Motor neuron (in vitro differentiated cells): ENCODE data around the gene METTL25B. TPM values are rescaled to one million over a fixed set of nuclear protein-coding genes. Genes with fewer than 3 reads are reported as not detected.

Experiments
- ATAC-seq, 8 experiments: fragments of 200-7000 bp; cut with Tn5 transposase; replicated peaks in 6 of 8; 2 replicates each; pipeline ENCODE4 v1.8.0; 2021; ENCODE audit warnings: mild to moderate bottlenecking in 8 of 8, moderate library complexity in 8 of 8
- H3K27ac ChIP-seq, 2 donors: fragments of 250-450 bp; sonication (Bioruptor Pico); 2 replicates each; pipeline ENCODE4 v1.9.0; 2021; ENCODE audit warnings: antibody characterized with exemption in 2 of 2, mild to moderate bottlenecking in 2 of 2, moderate library complexity in 1 of 2
- H3K4me1 ChIP-seq, 2 donors: fragments of 250-450 bp; sonication (Bioruptor Pico); replicated peaks in 1 of 2; 2 replicates each; pipeline ENCODE4 v1.6.1; 2021; ENCODE audit warnings: antibody characterized with exemption in 2 of 2, mild to moderate bottlenecking in 2 of 2, moderate library complexity in 1 of 2
- H3K4me3 ChIP-seq, 5 donors: fragments of 250-450 bp; sonication (Bioruptor Pico); 2 replicates each; pipeline ENCODE4 v1.9.0; 2021; ENCODE audit warnings: antibody characterized with exemption in 5 of 5, mild to moderate bottlenecking in 5 of 5, moderate library complexity in 4 of 5
- WGBS, 10 experiments: fragments of 450-650 bp; shearing (Covaris generic); methylation state at CpG; one replicate each; pipeline ENCODE4 v1.0.0; 2022; 5-methylcytosine and 5-hydroxymethylcytosine counted together
- in situ Hi-C, 9 experiments: fragments of 400-800 bp; cut with MboI; loops; one replicate each; pipeline ENCODE4 v1.15.0; 2021; ENCODE audit warnings: low sequenced_read_pairs in 9 of 9, low pct_unique_long_range_greater_than_20kb in 2 of 9; ENCODE audit not compliant: unreplicated experiment in 9 of 9
- total RNA-seq, 8 experiments: library from RNA; unstranded; fragments of 300-600 nt; gene quantifications; 2 replicates each; pipeline versions ENCODE4 v1.2.3 to v1.2.4, GENCODE V29; 2022

The METTL25B gene
- total RNA-seq, 8 experiments from 2014 or later, result 14.3 to 37.1 (median 24.2) TPM

DNA sequence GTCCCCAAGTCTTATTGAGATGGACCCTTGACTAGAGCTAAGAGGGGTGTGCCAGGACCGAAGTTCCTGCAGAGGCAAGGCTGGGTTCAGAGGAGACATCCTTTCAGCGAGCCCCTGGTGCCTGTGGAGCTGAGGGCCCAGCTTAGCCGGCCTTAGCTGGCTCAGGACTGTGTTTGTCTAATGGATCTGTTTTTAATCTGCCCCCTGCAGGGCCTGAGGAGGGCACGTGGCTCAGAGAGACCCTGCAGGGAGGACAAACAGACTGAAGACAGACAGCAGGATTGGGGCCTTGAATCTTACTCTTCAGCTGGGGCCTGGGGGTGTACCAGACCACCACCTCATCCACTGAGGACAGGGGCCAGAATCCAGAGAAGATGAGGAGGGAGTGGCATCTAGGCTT lies 24.5 kb upstream of the METTL25B start:
- Histone ChIP-seq H3K27ac (peak overlapping the region; percentile 92 to 93), H3K4me1 (peaks cover 43 to 63% of the 10 kb centered on the region in 2 donors), H3K4me3 (peak overlapping the region; percentile 32 to 69 (median 44))
- no peak for ATAC-seq
- in situ Hi-C loops, result no loop called here
- WGBS, 10 experiments, result 0 to 17% (median 0%) methylated on average over 1 to 4 of the region's 4 CpGs; no CpG with 5 or more reads in 6 of the 10 experiments

DNA sequence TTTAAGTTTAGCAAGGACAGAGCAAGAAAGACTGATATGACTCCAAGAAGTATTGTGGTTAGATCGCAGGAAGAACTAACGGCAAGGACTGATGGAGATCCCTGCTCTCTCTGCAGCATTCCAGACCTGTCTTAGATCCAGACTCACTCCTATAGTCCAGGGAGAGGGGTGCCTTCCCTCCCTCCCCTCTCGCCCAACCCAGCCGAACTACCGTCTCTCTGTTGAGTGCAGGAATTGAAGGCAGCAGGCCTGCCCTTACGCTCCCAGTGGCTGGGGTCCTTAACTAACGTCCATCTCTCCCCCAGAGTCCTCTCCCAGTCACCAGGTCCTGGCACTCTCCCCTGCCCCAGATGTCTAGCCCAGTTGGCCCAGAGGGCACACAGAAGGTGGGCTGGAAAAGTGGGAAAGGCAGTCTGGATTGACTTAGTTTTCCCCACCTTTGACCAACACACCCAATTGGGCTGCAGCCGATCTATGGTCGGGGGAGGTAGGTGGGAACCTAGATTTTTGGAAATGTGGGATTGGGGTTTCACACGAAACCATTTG lies 24.0 kb upstream of the METTL25B start:
- no peak for ATAC-seq
- in situ Hi-C loops, result no loop called here
- 0 to 100% (median 6%) methylated on average over 1 to 9 of the region's 10 CpGs; no CpG with 5 or more reads in 2 of the 10 experiments for WGBS, 10 experiments
- peak overlapping the region; percentile 32 to 69 (median 44) for H3K4me3 ChIP-seq
- H3K4me1 ChIP-seq, result peaks cover 45 to 68% of the 10 kb centered on the region in 2 donors
- H3K27ac ChIP-seq, result peak overlapping the region; percentile 92 to 93

DNA sequence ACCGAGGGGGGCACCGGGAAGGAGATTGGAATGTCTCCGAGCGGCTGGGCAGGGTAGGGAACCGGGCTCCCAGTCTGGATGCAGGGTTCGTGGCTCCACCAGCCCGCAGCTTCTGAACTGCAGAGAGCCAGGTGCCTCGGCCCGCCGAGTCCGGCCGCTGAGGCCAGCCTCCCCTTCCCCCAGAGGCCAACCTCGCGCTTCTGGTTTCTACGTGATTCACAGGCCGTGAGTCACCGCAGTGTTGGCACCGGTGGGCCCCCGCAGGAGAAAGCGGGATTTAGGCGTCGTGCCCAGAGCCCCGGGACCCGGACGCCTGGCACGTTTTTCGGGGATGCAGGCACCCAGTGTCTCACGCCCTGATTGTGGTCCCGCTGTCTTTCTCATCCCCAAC lies 23.3 kb upstream of the METTL25B start:
- ATAC-seq, result peak in 2 of 8 experiments; percentile 0 to 2
- Histone ChIP-seq H3K4me1 (peaks cover 52 to 75% of the 10 kb centered on the region in 2 donors), H3K4me3 (peak overlapping the region; percentile 32 to 69 (median 44)), H3K27ac (peak overlapping the region; percentile 92 to 93)
- in situ Hi-C loops, result no loop called here
- 0 to 10% (median 4%) methylated on average over 2 to 5 of the region's 29 CpGs; no CpG with 5 or more reads in 6 of the 10 experiments for WGBS, 10 experiments

DNA sequence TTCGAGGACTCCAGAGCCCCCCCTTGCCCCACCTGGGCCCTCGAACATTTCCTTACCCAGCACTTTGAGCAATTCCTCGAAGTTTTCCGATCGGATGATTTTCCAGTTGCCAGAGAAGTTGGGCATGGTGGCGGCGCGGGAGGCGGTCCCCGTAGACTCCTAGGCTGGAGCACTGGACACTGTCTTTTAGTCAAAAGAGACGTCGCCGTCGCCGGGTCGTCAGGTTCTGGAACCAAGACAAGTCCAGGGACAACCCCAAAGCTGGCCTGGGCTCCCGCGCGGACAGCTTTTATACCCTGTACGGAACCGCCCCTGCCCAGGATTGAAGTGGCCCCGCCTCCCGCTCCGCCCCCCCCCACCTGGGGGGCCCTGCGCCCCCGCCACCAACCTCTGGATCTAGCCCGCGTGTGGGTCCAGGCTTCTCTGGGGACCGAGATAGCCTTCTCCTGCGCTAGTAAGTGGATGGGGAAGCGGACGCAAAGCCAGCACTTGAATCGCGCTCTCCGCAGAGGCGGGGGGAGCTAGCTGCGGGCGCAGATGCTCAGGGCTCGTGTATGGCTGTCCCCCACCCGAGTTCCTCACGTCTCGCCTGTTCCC lies 22.9 kb upstream of the METTL25B start, which contains the start of gene CRABP2:
Gene CRABP2 (minus strand): TSS at position 263 of the 597 bp plus-strand sequence. CDS start 137 bp downstream, at position 126.
- in situ Hi-C loops, result no loop called here
- H3K27ac ChIP-seq, result peak within 1 kb of the TSS; percentile 92 to 93
- WGBS, 10 experiments, result 0 to 4% (median 0%) methylated on average over 1 to 8 of the region's 42 CpGs; no CpG with 5 or more reads in 6 of the 10 experiments
- ATAC-seq, result peak; percentile 6 to 52 (median 46)
- H3K4me3 ChIP-seq, result peak within 1 kb of the TSS; percentile 32 to 69 (median 44)
- peaks cover 57 to 80% of the 10 kb centered on the region in 2 donors for H3K4me1 ChIP-seq

DNA sequence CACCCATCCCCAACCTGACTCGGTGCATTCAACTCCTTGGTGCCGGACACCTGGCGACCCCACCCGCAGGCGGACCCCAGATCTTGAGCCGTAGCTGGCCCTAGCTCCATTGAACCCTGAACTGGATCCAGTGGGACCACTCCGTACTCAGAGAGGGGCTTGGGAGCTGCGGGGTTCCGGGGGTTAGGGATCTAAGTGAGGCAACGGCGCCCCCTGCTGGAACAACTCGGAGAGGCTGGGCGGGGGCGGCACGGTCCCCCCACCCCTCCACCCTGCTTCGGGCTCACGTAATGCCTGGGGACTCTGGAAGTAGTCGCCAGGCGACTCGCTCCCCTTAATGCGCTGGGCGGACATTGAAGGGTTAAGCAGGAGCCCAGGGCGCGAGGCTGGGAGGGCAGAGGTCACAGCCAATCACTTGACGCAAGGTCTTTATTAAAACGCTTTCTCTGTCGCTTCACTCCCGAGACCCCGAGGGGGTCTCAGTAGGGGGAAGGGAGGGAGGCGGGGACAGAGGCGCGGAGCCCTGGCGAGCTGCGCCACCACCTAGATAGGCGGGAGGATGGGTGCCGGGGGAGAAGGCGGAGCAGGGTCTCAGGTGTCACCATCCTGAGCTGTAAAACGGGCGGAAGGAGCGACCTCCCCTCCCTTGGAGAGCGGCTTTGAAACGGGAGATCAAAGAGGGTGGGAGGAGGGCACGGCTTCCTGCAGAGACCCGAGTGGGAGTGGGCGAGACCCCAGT lies 22.2 kb upstream of the METTL25B start:
- peak overlapping the region; percentile 92 to 93 for H3K27ac ChIP-seq
- in situ Hi-C loops, result no loop called here
- 0% methylated on average over 10 of the region's 45 CpGs; no CpG with 5 or more reads in 9 of the 10 experiments for WGBS, 10 experiments

DNA sequence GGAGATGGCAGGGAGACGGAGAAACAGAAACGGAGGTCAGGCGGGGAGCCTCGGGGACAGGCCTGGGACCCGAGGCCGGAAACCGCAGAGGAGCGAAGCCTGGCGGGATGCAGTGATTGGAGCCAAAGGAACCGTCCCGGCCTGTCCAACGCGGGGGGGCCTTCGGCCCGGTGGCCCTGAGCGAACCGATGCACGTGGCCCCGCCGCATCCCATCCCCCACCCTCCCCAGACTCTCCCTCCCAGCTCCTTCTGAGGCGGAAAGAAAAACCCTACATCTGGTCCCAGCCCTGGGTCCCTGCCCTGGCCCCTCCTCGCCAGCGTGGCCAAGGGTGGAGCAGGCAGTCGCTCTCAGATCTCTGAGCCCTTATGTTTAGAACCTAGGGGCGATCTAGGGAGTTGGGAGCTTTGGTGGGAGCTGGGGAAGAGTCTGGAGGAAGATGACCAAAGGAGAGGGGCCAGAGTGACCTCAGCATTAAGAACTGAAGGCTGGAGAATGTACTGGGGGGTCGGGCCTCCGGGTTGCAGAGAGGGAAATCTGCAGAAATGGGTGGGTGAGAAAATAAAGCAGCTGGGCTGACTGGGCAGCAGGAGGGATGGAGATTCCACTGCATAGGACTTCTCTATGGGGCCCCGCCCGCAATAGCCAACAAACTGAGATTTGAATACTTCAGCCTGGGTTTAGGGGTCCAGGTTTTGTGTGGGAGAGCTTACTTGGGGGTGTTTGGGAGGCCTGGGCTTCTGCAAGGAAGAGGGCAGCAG lies 21.4 kb upstream of the METTL25B start:
- peak; percentile 47 to 67 (median 58) for ATAC-seq
- in situ Hi-C loops, result no loop called here
- WGBS, 10 experiments, result 0 to 3% (median 0%) methylated on average over 1 to 6 of the region's 29 CpGs; no CpG with 5 or more reads in 4 of the 10 experiments

More for the DNA sequence above, 22.2 kb upstream of the METTL25B start:
- Histone ChIP-seq H3K4me3 (peak overlapping the region; percentile 32 to 69 (median 44)), H3K4me1 (peaks cover 60 to 87% of the 10 kb centered on the region in 2 donors)
- ATAC-seq, result peak; percentile 13 to 76 (median 66)

DNA sequence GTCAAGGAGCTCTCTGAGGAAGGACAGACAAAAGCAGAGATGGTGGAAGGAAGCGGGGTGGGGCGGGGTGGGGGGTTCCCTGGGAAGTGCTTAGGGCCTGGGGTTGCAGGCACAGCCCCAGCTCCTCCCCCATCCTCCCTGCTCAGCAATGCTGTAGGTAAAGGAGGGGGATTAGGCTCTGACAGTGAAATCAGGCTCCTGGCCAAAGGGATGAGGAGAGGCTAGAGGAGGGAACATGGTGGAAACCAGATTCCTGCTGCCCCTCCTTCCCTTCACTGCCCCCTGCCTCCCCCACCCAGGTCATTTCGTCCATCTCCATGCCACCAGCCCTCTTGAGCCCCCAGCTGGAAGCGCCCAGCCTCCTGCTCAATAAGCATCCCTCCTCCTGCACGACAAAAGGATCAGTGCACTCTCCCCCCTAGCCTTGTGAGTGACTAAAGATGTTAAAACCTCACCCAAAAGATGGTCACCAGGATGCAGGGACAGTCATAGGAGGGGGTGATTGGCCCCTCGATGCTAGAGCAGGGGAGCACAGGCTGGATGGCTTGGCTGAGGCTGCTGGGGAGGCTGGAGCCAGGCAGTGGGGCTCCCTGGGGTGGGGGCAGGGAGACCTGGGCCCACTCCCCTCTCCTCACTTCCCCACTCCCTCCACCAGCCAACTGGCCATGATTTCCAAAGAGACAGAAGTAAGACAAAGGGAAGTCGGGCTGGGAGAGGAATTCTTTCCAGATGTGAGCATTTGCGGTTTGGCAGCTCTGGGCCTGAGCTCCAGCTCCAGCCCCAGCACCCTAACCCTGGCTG lies 20.7 kb upstream of the METTL25B start:
- peak overlapping the region; percentile 92 to 93 for H3K27ac ChIP-seq
- WGBS, 10 experiments, result 0 to 19% (median 0%) methylated on average over 1 to 3 of the region's 8 CpGs; no CpG with 5 or more reads in 6 of the 10 experiments
- peaks cover 60 to 87% of the 10 kb centered on the region in 2 donors for H3K4me1 ChIP-seq
- in situ Hi-C loops, result no loop called here
- ATAC-seq, result no peak
- peak overlapping the region in 2 of 5 donors; percentile 44 to 69 for H3K4me3 ChIP-seq

More for the DNA sequence above, 21.4 kb upstream of the METTL25B start:
- Histone ChIP-seq H3K4me1 (peaks cover 60 to 87% of the 10 kb centered on the region in 2 donors), H3K27ac (peak overlapping the region; percentile 92 to 93), H3K4me3 (peak overlapping the region; percentile 32 to 69 (median 44))

DNA sequence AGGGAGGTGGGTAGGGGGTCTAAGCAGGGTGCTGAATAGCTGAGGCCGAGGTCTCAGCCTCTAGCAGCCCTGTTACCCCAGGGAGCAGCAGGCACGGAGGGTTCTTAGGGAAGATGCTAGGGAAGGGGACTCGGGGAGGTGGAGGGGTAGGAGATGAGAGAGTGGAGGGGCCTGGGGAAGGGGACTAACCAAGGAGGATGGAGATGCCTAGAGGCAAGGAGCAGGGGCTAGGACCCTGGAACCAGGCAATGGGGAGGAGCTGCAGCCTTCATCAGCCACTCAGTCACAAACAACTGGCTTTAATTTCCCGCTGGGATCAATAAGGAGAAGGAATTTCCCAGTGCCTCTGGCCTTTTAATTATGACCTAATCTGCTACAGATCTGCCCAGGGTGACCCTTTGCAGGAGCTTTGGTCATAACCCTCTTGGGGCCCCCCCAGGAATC lies 20.0 kb upstream of the METTL25B start:
- no peak for ATAC-seq
- in situ Hi-C loops, result no loop called here
- Histone ChIP-seq H3K4me3 (peak overlapping the region in 1 of 5 donors; percentile 44), H3K4me1 (peaks cover 64 to 86% of the 10 kb centered on the region in 2 donors), H3K27ac (peak overlapping the region; percentile 92 to 93)
- WGBS, 10 experiments, result 0 to 11% methylated on average over 1 to 3 of the region's 4 CpGs; no CpG with 5 or more reads in 8 of the 10 experiments

DNA sequence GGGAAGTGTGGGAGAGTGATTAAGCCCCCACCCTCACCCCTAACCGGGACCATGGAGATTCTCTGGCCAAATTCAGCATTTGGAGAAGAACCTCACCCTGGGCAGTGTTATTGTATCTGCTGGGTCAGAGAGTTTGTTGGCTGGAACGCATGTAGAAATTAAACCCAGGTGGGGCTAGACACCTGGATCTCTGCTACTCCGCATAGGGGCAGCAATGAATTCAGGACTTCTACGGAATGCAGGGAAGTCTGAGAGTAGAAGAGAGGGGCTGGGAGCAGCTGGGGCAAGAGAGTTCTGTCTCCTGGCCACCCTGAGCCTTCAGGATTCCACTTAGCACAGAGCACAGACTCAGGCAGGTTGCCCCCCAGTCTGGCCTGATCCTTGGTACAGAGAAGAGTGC lies 19.2 kb upstream of the METTL25B start:
- H3K4me3 ChIP-seq, result no peak overlapping the region
- in situ Hi-C loops, result no loop called here

GRCh38 chr1:156709757-156710489 lies 18.3 kb upstream of the METTL25B start:
- Histone ChIP-seq H3K4me3 (no peak overlapping the region), H3K4me1 (peaks cover 68 to 70% of the 10 kb centered on the region in 2 donors), H3K27ac (peak overlapping the region; percentile 70 to 93)
- in situ Hi-C loops, result no loop called here
- 0 to 100% (median 60%) methylated on average over 1 to 10 of the region's 11 CpGs; no CpG with 5 or more reads in 1 of the 10 experiments for WGBS, 10 experiments
- peak in 4 of 8 experiments; percentile 11 to 75 (median 16) for ATAC-seq

More for the DNA sequence above, 19.2 kb upstream of the METTL25B start:
- Histone ChIP-seq H3K4me1 (peaks cover 68 to 78% of the 10 kb centered on the region in 2 donors), H3K27ac (peak overlapping the region; percentile 92 to 93)
- WGBS, 10 experiments, result 0 to 69% (median 40%) methylated on average over 1 to 3 of the region's 4 CpGs; no CpG with 5 or more reads in 1 of the 10 experiments
- no peak for ATAC-seq
